GM20431 (cell line): ENCODE measurements around the gene KDM6B.

Experiments used
- in situ Hi-C: fragments of 300-500 bp; cut with MseI, MboI; formaldehyde crosslinking; loops from one replicate; pipeline ENCODE4 v1.15.0; 2020; ENCODE audit warnings: low sequenced_read_pairs; ENCODE audit not compliant: unreplicated experiment

The KDM6B gene

DNA sequence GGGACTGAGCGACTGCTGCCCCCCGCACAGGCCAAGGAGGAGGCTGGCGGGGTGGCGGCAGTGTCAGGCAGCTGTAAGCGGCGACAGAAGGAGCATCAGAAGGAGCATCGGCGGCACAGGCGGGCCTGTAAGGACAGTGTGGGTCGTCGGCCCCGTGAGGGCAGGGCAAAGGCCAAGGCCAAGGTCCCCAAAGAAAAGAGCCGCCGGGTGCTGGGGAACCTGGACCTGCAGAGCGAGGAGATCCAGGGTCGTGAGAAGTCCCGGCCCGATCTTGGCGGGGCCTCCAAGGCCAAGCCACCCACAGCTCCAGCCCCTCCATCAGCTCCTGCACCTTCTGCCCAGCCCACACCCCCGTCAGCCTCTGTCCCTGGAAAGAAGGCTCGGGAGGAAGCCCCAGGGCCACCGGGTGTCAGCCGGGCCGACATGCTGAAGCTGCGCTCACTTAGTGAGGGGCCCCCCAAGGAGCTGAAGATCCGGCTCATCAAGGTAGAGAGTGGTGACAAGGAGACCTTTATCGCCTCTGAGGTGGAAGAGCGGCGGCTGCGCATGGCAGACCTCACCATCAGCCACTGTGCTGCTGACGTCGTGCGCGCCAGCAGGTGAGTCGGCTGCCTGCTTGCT is 15.2 kb downstream of the KDM6B start:
- in situ Hi-C loops, result no loop called here

GRCh38 chr17:7849751-7850504 is 15.9 kb downstream of the KDM6B start:
- in situ Hi-C loops, result no loop called here

DNA sequence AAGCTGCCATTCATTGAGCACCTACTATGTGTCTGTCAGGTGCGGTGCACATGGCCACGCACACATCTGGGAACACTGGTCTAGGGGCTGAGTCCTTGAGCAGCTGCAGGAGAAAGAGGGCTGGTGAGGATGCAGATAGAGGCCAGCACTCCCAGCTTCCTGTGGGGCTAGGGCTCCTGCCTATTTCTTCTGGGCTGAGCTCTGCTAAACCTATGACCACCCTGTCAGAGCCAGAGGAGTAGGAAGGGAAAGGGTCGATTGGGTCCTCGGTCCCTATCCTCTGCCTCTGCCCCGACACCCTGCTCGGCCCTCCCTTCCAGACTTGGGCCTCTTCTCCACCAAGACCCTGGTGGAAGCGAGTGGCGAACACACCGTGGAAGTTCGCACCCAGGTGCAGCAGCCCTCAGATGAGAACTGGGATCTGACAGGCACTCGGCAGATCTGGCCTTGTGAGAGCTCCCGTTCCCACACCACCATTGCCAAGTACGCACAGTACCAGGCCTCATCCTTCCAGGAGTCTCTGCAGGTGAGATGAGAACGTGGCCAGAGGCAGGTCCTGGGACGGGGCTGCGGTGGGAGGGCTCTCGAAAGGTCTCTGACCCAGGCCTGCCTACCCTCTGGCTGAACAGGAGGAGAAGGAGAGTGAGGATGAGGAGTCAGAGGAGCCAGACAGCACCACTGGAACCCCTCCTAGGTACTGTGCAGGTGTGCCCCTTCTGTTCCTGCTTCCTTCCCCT is 16.9 kb downstream of the KDM6B start:
- in situ Hi-C loops, result no loop called here

DNA sequence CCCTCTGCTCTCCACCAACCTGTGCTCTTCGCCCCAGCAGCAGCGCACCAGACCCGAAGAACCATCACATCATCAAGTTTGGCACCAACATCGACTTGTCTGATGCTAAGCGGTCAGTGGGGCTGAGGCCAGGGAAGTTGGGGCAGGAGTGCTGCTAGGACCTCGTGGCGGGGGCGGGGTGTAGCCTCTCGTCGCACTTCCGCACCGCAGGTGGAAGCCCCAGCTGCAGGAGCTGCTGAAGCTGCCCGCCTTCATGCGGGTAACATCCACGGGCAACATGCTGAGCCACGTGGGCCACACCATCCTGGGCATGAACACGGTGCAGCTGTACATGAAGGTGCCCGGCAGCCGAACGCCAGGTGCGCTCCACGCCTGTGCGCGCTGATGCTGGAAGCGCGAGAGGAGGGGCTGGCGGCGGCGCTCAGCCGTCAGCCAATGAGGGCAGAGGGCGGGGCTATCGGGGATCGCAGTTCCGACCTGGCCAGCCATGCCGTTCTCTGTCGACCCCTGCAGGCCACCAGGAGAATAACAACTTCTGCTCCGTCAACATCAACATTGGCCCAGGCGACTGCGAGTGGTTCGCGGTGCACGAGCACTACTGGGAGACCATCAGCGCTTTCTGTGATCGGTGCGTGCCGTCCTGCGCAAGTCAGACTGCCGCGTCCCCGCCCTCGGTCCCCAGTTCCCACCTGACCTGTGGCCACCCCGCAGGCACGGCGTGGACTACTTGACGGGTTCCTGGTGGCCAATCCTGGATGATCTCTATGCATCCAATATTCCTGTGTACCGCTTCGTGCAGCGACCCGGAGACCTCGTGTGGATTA is 17.6 kb downstream of the KDM6B start:
- in situ Hi-C loops, result no loop called here

DNA sequence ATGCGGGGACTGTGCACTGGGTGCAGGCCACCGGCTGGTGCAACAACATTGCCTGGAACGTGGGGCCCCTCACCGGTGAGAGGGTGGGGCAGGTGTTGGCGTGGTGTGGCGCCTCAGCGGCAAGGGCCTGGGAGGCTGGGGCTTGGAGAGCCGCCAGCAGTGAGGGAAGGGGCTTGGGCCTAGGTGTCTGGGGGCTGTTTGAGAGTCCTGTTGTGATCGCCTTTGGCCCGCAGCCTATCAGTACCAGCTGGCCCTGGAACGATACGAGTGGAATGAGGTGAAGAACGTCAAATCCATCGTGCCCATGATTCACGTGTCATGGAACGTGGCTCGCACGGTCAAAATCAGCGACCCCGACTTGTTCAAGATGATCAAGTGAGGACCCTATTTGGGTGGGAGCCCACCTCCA is 18.2 kb downstream of the KDM6B start:
- in situ Hi-C loops, result no loop called here

DNA sequence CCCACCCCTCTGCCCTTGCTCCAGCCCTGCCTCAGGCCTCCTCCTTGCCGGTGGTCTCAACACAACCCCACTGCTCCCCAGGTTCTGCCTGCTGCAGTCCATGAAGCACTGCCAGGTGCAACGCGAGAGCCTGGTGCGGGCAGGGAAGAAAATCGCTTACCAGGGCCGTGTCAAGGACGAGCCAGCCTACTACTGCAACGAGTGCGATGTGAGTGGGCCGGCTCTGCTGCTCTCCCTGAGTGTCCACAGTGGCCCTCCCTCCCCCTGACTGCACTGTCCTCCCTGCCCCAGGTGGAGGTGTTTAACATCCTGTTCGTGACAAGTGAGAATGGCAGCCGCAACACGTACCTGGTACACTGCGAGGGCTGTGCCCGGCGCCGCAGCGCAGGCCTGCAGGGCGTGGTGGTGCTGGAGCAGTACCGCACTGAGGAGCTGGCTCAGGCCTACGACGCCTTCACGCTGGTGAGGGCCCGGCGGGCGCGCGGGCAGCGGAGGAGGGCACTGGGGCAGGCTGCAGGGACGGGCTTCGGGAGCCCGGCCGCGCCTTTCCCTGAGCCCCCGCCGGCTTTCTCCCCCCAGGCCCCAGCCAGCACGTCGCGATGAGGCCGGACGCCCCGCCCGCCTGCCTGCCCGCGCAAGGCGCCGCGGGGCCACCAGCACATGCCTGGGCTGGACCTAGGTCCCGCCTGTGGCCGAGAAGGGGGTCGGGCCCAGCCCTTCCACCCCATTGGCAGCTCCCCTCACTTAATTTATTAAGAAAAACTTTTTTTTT is 19.1 kb downstream of the KDM6B start:
- in situ Hi-C loops, result no loop called here

DNA sequence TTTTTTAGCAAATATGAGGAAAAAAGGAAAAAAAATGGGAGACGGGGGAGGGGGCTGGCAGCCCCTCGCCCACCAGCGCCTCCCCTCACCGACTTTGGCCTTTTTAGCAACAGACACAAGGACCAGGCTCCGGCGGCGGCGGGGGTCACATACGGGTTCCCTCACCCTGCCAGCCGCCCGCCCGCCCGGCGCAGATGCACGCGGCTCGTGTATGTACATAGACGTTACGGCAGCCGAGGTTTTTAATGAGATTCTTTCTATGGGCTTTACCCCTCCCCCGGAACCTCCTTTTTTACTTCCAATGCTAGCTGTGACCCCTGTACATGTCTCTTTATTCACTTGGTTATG is 19.6 kb downstream of the KDM6B start:
- in situ Hi-C loops, result no loop called here

- in situ Hi-C loops, result no loop called here
Measured at GRCh38 chr17:7854078-7854777, 20.2 kb downstream of the KDM6B start.

- in situ Hi-C loops, result no loop called here
Measured at GRCh38 chr17:7854851-7855659, 21.0 kb downstream of the KDM6B start, which contains the start of gene TMEM88. Gene TMEM88, plus strand, starts transcription at chr17:7855066. Its CDS starts 9 bp downstream, at chr17:7855075.

DNA sequence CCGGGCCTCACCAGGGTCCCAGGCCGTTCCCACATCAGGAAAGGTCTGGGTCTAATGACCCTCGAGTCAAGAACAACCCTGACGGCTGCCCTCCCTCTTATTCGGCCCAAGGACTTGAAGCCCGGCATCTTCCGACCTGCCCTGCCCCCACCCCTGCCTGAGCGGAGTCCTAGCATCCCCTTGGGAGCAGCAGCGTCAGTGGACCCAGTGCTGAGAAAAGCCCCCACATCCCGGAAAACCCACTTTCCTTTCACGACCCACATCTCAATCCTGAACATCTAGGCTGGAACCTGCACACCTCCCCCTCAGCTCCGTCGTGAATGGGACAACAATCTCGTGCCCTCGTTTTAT is 21.6 kb downstream of the KDM6B start:
- in situ Hi-C loops, result no loop called here

DNA sequence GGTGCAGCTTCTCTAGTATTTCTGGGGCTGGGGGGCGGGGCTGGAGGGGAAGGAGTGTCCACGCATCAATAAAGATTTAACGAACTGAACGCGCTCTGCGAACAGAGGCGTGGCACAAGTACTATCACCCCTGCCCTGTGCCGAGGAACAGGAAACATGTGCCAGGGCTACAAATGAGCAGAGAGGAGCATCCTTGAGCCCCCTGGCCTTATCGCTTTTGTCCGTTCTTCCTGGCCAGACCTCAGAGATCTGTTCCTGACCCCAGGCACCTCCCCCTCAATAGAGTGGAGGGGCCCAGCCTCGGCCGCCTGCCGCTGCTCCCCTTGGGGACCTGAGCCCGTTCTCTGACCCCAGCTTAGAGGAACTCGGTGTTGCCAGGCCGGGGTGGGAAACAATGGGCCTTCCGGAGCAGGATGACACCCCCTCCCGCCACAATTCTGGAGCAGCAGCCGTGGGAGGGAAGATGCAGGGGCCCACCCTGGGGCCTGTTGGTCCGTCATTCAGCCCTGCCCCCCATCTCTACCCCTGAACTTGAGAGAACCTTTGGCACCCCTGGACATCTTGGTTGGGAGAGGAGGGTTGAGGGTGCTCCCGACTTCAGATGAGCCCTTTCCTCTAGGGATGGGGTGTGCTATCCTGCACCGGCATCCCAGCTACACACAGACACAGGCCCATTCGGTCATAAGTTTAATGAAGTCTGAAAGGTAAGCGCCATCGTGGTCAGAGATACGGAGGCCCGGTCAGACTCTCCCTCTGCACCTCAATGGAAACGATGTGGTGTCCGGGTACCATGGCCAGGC is 22.2 kb downstream of the KDM6B start:
- in situ Hi-C loops, result no loop called here

DNA sequence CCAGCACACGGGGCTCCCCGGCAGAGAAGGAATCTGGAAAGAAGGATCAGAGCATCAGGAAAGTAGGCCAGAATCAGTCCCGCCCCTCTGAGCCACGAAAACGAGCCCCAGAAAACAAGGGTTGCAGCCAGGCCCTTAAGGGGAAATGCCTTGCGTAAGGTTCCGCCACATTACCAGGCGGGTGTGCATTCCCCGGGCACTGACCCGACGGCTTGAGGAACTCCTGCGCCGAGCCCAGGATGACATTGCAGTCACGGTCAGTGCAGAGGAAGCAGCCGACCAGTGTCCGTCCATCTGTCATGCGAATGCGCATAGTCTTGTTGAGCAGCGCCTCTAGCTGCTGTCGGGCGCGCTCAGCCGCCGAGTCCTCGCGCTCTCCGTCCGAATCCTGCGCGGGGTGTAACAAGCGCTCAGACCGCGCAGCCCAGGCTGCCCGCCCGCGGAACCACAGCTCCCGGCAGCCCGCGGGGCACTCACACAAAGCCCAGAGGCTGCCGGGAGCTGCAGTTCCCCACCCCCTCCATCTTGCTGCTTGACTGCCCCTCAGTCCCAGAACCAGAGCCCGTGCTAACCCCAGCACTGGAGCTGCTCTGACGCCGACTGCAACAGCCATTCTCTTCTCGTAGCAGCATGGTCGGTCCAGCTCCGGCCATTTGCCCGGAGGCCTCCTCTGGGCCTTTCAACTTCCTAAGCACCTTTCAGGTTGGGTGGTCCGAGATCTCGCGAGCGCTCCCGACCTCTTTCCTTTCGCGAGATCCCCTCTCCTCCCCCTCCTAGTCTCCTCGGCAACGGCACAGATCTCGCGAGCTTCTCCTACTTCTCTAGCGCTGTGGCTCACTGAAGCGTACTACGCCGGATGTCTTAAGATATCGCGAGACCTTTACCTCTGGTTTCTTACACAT is 23.0 kb downstream of the KDM6B start, which contains the start of gene NAA38:
TSS of gene NAA38 (minus strand) at position 749 of the 902 bp plus-strand sequence. CDS start at position 653, 96 bp downstream.
- in situ Hi-C loops, result no loop called here

- in situ Hi-C loops, result no loop called here
Measured at GRCh38 chr17:7857713-7858521, 23.9 kb downstream of the KDM6B start, which contains the start of gene CYB5D1. Gene CYB5D1, plus strand, starts transcription at chr17:7858003. Its CDS starts 132 bp downstream, at chr17:7858135.

DNA sequence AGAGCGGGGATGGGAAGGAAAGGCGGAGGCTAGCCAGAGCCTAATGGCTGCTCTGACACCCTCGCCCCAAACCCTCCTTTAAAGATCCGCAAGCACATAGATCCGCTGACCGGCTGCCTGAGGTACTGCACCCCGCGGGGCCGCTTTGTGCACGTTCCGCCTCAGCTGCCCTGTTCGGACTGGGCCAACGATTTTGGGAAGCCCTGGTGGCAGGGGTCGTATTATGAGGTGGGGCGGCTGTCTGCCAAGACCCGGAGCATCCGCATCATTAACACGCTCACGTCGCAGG is 24.4 kb downstream of the KDM6B start:
- in situ Hi-C loops, result no loop called here

- in situ Hi-C loops, result no loop called here
Measured at GRCh38 chr17:7859028-7859427, 25.0 kb downstream of the KDM6B start.
